ENCODE data around the gene RAPGEF3. TPM values are rescaled to one million over a fixed set of nuclear protein-coding genes. Genes with fewer than 3 reads are reported as not detected.

Gene RAPGEF3
- total and polyA plus RNA-seq, 2 donors (not counting 1 experiment from before 2014, with no cell fraction given): 1.8 to 5.2 TPM

- Histone ChIP-seq H3K79me2 (ENCODE audit: control insufficient read depth, insufficient read depth, low read length) (peaks cover 9% of the 10 kb centered on the region), H3K9ac (ENCODE audit: low read length) (no peak overlapping the region), H3K9me3 (ENCODE audit: control extremely low read depth in 1 of 3, control insufficient read depth in 2 of 3, insufficient read depth in 1 of 3, low read length in 2 of 3) (no peaks in the 10 kb centered on the region), H3K27ac (ENCODE audit: low read length in 2 of 2) (no peak overlapping the region), H3K4me3 (ENCODE audit: control extremely low read depth in 1 of 5, extremely low read depth in 1 of 5, insufficient read depth in 1 of 5, low read depth in 2 of 5, low read length in 4 of 5) (no peak overlapping the region), H3K4me1 (ENCODE audit: control insufficient read depth in 2 of 2, insufficient read depth in 2 of 2, low read length in 2 of 2) (peaks cover 6 to 17% of the 10 kb centered on the region in 2 donors), H3K36me3 (replicated peaks in 1 of 2; ENCODE audit: control extremely low read depth in 1 of 2, control insufficient read depth in 1 of 2, extremely low read depth in 1 of 2, insufficient read depth in 2 of 2, low read length in 1 of 2) (no peaks in the 10 kb centered on the region), H3K4me2 (replicated peaks; ENCODE audit: low read depth, low read length, poor library complexity, severe bottlenecking) (no peak overlapping the region), H4K20me1 (ENCODE audit: control insufficient read depth, insufficient read depth, low read length, poor library complexity, severe bottlenecking) (no peaks in the 10 kb centered on the region), H2AFZ (ENCODE audit: insufficient read depth, low read depth, low read length, poor library complexity, severe bottlenecking) (no peak overlapping the region), H3K27me3 (replicated peaks in 1 of 4; ENCODE audit: control extremely low read depth in 1 of 4, control insufficient read depth in 3 of 4, insufficient read depth in 4 of 4, low read length in 3 of 4) (no peaks in the 10 kb centered on the region)
- CTCF ChIA-PET: interaction anchor here (0.8 to 20.0 kb wide), 11 partner anchors 9 to 737 kb away, joined by 3 to 584 read pairs (median 34); partner anchors contain the start of genes ENDOU, RAPGEF3 and RPAP3
- WGBS (ENCODE audit: insufficient coverage): 100% methylated on average over 2 of the region's 4 CpGs
- no peak overlapping the region for H3K27ac Mint-ChIP-seq
- DNase-seq: no peak
- peaks cover 4% of the 10 kb centered on the region for H3K27me3 Mint-ChIP-seq
- H3K9me3 Mint-ChIP-seq (ENCODE audit: insufficient read depth): no peaks in the 10 kb centered on the region
- intact Hi-C loops (cut with micrococcal nuclease): no loop called here
- TF ChIP-seq CTCF (IDR thresholded peaks at IDR 0.05): no peak
- TF ChIP-seq EZH2 (IDR thresholded peaks at IDR 0.05; ENCODE audit: borderline replicate concordance, insufficient read depth, low read depth, low read length, poor library complexity, severe bottlenecking): no peak
- H3K4me1 Mint-ChIP-seq: peaks cover 11% of the 10 kb centered on the region
- H3K4me3 Mint-ChIP-seq: no peak overlapping the region
- no peak for ATAC-seq (ENCODE audit: low read depth)
- POLR2A ChIA-PET: interaction anchor here (2.0 kb wide), 1 partner anchor 62 kb away, joined by 7 read pairs; no protein-coding TSS in a partner anchor
Observed at GRCh38 chr12:47769234-47770085, 10.8 kb upstream of the RAPGEF3 start.

GRCh38 chr12:47768323-47768811 is 9.7 kb upstream of the RAPGEF3 start:
- peaks cover 4% of the 10 kb centered on the region for H3K27me3 Mint-ChIP-seq
- Histone ChIP-seq H3K79me2 (ENCODE audit: control insufficient read depth, insufficient read depth, low read length) (no peaks in the 10 kb centered on the region), H3K36me3 (replicated peaks in 1 of 2; ENCODE audit: control extremely low read depth in 1 of 2, control insufficient read depth in 1 of 2, extremely low read depth in 1 of 2, insufficient read depth in 2 of 2, low read length in 1 of 2) (no peaks in the 10 kb centered on the region), H3K9ac (ENCODE audit: low read length) (no peak overlapping the region), H3K4me2 (replicated peaks; ENCODE audit: low read depth, low read length, poor library complexity, severe bottlenecking) (no peak overlapping the region), H2AFZ (ENCODE audit: insufficient read depth, low read depth, low read length, poor library complexity, severe bottlenecking) (no peak overlapping the region), H3K4me3 (ENCODE audit: control extremely low read depth in 1 of 5, extremely low read depth in 1 of 5, insufficient read depth in 1 of 5, low read depth in 2 of 5, low read length in 4 of 5) (no peak overlapping the region), H4K20me1 (ENCODE audit: control insufficient read depth, insufficient read depth, low read length, poor library complexity, severe bottlenecking) (no peaks in the 10 kb centered on the region), H3K9me3 (ENCODE audit: control extremely low read depth in 1 of 3, control insufficient read depth in 2 of 3, insufficient read depth in 1 of 3, low read length in 2 of 3) (no peaks in the 10 kb centered on the region), H3K4me1 (ENCODE audit: control insufficient read depth in 2 of 2, insufficient read depth in 2 of 2, low read length in 2 of 2) (peaks cover 5 to 20% of the 10 kb centered on the region in 2 donors), H3K27ac (ENCODE audit: low read length in 2 of 2) (no peak overlapping the region), H3K27me3 (replicated peaks in 1 of 4; ENCODE audit: control extremely low read depth in 1 of 4, control insufficient read depth in 3 of 4, insufficient read depth in 4 of 4, low read length in 3 of 4) (no peaks in the 10 kb centered on the region)
- no peak for DNase-seq
- H3K9me3 Mint-ChIP-seq (ENCODE audit: insufficient read depth): no peaks in the 10 kb centered on the region
- no peak for ATAC-seq (ENCODE audit: low read depth)
- WGBS (ENCODE audit: insufficient coverage): 96% methylated on average over 2 of the region's 2 CpGs
- H3K4me3 Mint-ChIP-seq: no peak overlapping the region
- no peak overlapping the region for H3K27ac Mint-ChIP-seq
- intact Hi-C loops (cut with micrococcal nuclease): no loop called here
- TF ChIP-seq EZH2 (IDR thresholded peaks at IDR 0.05; ENCODE audit: borderline replicate concordance, insufficient read depth, low read depth, low read length, poor library complexity, severe bottlenecking) (no peak), CTCF (IDR thresholded peaks at IDR 0.05) (no peak)
- ChIA-PET POLR2A (no interaction called here), CTCF (interaction anchor here (0.9 to 20.0 kb wide), 14 partner anchors 10 to 735 kb away, joined by 3 to 584 read pairs (median 10); partner anchors contain the start of genes ENDOU, RAPGEF3 and RPAP3)
- peaks cover 12% of the 10 kb centered on the region for H3K4me1 Mint-ChIP-seq
